Kidney (tissue), 14 donors: ENCODE measurements around the gene PDZD2. TPM values are rescaled to one million over a fixed set of nuclear protein-coding genes. Genes with fewer than 3 reads are reported as not detected.

ENCODE experiments used
- DNase-seq, 5 donors: peaks; one replicate each; pipeline ENCODE4 v3.0.0-alpha.2; 2013 to 2020
- FAIRE-seq: peaks from 2 replicates; lab custom pipeline; 2012; peaks lifted over from hg19 to GRCh38; lab: Jason Lieb, UNC
- H3K27ac ChIP-seq, 2 donors: one replicate each; pipeline ENCODE4 v1.7.0; 2013; ENCODE audit warnings: low read depth in 2 of 2, low read length in 2 of 2, inconsistent platforms in 1 of 2
- H3K27me3 ChIP-seq: one replicate; pipeline ENCODE4 v1.7.1; 2013; ENCODE audit warnings: low read length, inconsistent platforms; ENCODE audit not compliant: control insufficient read depth, insufficient read depth
- H3K36me3 ChIP-seq, 3 donors: one replicate each; pipeline versions ENCODE4 v1.7.0 to v1.7.1; 2013; ENCODE audit warnings: low read length in 3 of 3, control low read depth in 1 of 3, inconsistent platforms in 1 of 3; ENCODE audit not compliant: insufficient read depth in 3 of 3, control insufficient read depth in 2 of 3
- H3K4me1 ChIP-seq, 3 donors: one replicate each; pipeline versions ENCODE4 v1.7.0 to v1.7.1; 2013; ENCODE audit warnings: low read length in 3 of 3, inconsistent platforms in 1 of 3, low read depth in 1 of 3; ENCODE audit not compliant: control insufficient read depth in 2 of 3, insufficient read depth in 2 of 3
- H3K4me3 ChIP-seq, 3 donors: one replicate each; pipeline versions ENCODE4 v1.7.0 to v1.8.1; 2013; ENCODE audit warnings: low read length in 3 of 3, control low read depth in 1 of 3, inconsistent platforms in 1 of 3
- H3K9ac ChIP-seq, 3 donors: one replicate each; pipeline versions ENCODE4 v1.7.0 to v1.7.1; 2013; ENCODE audit warnings: low read length in 3 of 3, control low read depth in 1 of 3, inconsistent platforms in 1 of 3
- H3K9me3 ChIP-seq, 3 donors: one replicate each; pipeline versions ENCODE4 v1.7.0 to v1.7.1; 2013; ENCODE audit warnings: low read length in 3 of 3, control low read depth in 1 of 3, inconsistent platforms in 1 of 3; ENCODE audit not compliant: control insufficient read depth in 2 of 3, insufficient read depth in 1 of 3
- CTCF ChIP-seq: IDR thresholded peaks from 3 replicates; pipeline ENCODE4 v1.5.1; 2012; ENCODE audit warnings: mild to moderate bottlenecking, moderate library complexity, borderline replicate concordance; ENCODE audit not compliant: insufficient read depth; ENCODE audit errors: extremely low read depth
- intact Hi-C: fragments of 100-400 bp; cut with DNase I; formaldehyde crosslinking; loops from one replicate; pipeline ENCODE4 v1.11.1; 2022
- polyA plus RNA-seq: library from polyadenylated mRNA; stranded (reverse); fragments of 350-450 nt; fragmentation: Illumina TruSeq; extraction: RNeasy Lipid Tissue Mini Kit (QIAGEN cat#74804); gene quantifications from one replicate; pipeline ENCODE4 v1.2.3, GENCODE V29; 2014; ENCODE audit warnings: low read depth, low replicate concordance; ENCODE audit not compliant: insufficient read depth
- total RNA-seq: library from RNA; stranded (reverse); fragmentation: NEBNext Ultra II Directional; extraction: Animal tissue kit (Norgen Biotek cat#: 25700); gene quantifications from one replicate; pipeline ENCODE4 v1.2.1, GENCODE V29; 2021
- donor health status: control.
- donor health status: control.
- donor health status: control.
- donor health status: control.
- donor health status: control.
- donor health status: DM: yes; HTN: yes; CAD: no.
- donor health status: Normal renal cell carcinoma (clear cell type).

Gene PDZD2
- total and polyA plus RNA-seq, 2 donors from 2014 or later, result 6.2 to 14.8 TPM

DNA sequence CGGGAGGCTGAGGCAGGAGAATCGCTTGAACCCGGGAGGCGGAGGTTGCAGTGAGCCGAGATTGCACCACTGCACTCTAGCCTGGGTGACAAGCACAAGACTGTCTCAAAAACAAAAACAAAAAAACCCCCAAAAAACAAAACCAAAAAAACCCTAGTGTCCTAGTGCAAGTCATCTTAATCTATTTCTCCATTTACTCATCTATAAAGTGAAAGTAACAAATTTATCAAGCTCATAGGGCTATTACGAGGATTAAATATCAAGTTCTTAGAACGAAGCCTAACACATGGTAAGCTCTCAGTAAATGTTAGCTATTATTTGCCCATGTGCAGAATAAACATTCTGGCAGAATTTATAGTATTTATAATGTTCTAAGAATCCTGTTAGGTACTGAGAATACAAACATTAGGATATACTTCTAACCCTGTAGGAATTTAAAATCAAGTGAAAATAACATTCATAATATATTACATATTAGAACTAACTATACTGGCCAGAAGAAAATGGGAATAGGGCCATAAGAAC, 490.2 kb downstream of the PDZD2 start:
- Histone ChIP-seq H3K27ac (no peak overlapping the region), H3K9ac (no peak overlapping the region), H3K9me3 (no peaks in the 10 kb centered on the region), H3K36me3 (peaks cover 0 to 7% (median 2%) of the 10 kb centered on the region in 3 donors), H3K4me1 (peaks cover 0 to 12% (median 9%) of the 10 kb centered on the region in 3 donors), H3K27me3 (no peaks in the 10 kb centered on the region), H3K4me3 (no peak overlapping the region)
- FAIRE-seq (no peak), DNase-seq (no peak)
- no peak for TF ChIP-seq CTCF
- intact Hi-C loops, result no loop called here

DNA sequence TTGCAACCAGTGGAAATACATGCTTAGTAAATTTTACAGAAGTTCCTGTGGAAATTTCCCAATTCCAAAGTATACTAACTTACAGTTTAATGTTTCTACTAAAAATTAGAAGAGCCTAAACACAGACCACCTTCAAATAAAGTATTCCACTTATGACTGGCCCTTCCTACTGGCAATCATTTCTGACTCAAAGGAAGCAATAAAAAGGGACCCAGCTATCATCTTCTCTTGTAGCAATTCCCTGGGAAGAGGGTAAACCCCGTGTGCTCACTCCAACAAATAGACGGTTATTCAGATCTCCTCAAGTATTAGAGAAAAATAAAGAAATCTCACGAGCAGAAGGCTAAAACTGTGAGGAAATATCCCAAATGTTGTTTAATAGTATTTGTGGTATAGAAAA, 491.9 kb downstream of the PDZD2 start:
- intact Hi-C loops, result no loop called here
- Histone ChIP-seq H3K27ac (no peak overlapping the region), H3K36me3 (peaks cover 3 to 16% (median 4%) of the 10 kb centered on the region in 3 donors), H3K4me3 (no peak overlapping the region), H3K9ac (no peak overlapping the region), H3K9me3 (no peaks in the 10 kb centered on the region), H3K27me3 (no peaks in the 10 kb centered on the region), H3K4me1 (peaks cover 0 to 12% (median 9%) of the 10 kb centered on the region in 3 donors)
- DNase-seq (no peak), FAIRE-seq (no peak)
- TF ChIP-seq CTCF, result no peak

DNA sequence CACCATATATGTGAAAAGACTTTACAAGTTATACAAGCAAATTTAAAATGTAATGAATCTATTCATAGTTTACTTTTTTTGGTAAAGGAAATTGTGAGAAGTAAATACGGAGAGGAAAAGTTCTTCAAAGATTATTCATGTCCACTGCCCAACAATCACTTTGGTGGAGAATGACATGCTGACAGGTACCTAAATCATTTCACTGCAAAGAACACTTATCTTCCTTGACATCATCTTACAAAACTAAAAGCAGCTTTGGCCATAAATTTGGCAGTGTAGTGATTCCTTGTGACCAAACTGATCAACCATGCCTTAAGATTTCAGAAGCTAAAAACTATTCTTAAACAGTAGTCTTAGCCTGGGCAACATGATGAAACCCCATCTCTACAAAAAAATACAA, 492.7 kb downstream of the PDZD2 start:
- DNase-seq (no peak), FAIRE-seq (no peak)
- Histone ChIP-seq H3K4me3 (no peak overlapping the region), H3K4me1 (peaks cover 0 to 12% (median 7%) of the 10 kb centered on the region in 3 donors), H3K27me3 (no peaks in the 10 kb centered on the region), H3K9me3 (no peaks in the 10 kb centered on the region), H3K9ac (no peak overlapping the region), H3K27ac (no peak overlapping the region), H3K36me3 (peaks cover 3 to 16% (median 4%) of the 10 kb centered on the region in 3 donors)
- intact Hi-C loops, result no loop called here
- no peak for TF ChIP-seq CTCF

- Histone ChIP-seq H3K27ac (no peak overlapping the region), H3K27me3 (no peaks in the 10 kb centered on the region)
- FAIRE-seq, result no peak
Observed at GRCh38 chr5:32132757-32133156, 493.8 kb downstream of the PDZD2 start.

More at GRCh38 chr5:32132757-32133156, 493.8 kb downstream of the PDZD2 start:
- no peak for TF ChIP-seq CTCF
- Histone ChIP-seq H3K4me3 (no peak overlapping the region), H3K9ac (no peak overlapping the region), H3K4me1 (peaks cover 0 to 6% (median 5%) of the 10 kb centered on the region in 3 donors), H3K9me3 (no peaks in the 10 kb centered on the region), H3K36me3 (peaks cover 3 to 15% (median 4%) of the 10 kb centered on the region in 3 donors)
- intact Hi-C loops, result no loop called here
- DNase-seq, result no peak
